GM19438 (cell line): ENCODE data around the gene RASSF10.
A peak's percentile ranks its signal among the peaks of the same experiment; 100 is the strongest.

ENCODE experiments used
- ATAC-seq: cut with Tn5 transposase; IDR thresholded peaks from one replicate; pipeline ENCODE4 v1.9.1; 2021; ENCODE audit warnings: low read depth; ENCODE audit not compliant: unreplicated experiment

The RASSF10 gene

GRCh38 chr11:13008625-13009475, at the start of gene RASSF10:
TSS of gene RASSF10 (plus strand) at chr11:13009316. CDS start at chr11:13009577, 261 bp downstream.
- peak; percentile 74 for ATAC-seq

- ATAC-seq, result no peak
Observed at GRCh38 chr11:12961615-12962014, 47.5 kb upstream of the RASSF10 start.

GRCh38 chr11:12962306-12962705, 46.8 kb upstream of the RASSF10 start:
- ATAC-seq, result no peak

- no peak for ATAC-seq
Observed at GRCh38 chr11:12963051-12963450, 46.1 kb upstream of the RASSF10 start.

GRCh38 chr11:12963792-12964536, 45.2 kb upstream of the RASSF10 start:
- peak; percentile 78 for ATAC-seq

- ATAC-seq, result no peak
Observed at GRCh38 chr11:12964650-12965049, 44.5 kb upstream of the RASSF10 start.

GRCh38 chr11:12966002-12966401, 43.1 kb upstream of the RASSF10 start:
- ATAC-seq, result no peak

GRCh38 chr11:12968101-12968500, 41.0 kb upstream of the RASSF10 start:
- ATAC-seq, result no peak

- no peak for ATAC-seq
Observed at GRCh38 chr11:12968826-12969225, 40.3 kb upstream of the RASSF10 start.

- no peak for ATAC-seq
Observed at GRCh38 chr11:12971955-12972354, 37.2 kb upstream of the RASSF10 start.

- ATAC-seq, result no peak
Observed at GRCh38 chr11:12973528-12974181, 35.5 kb upstream of the RASSF10 start.

- no peak for ATAC-seq
Observed at GRCh38 chr11:12975195-12975594, 33.9 kb upstream of the RASSF10 start.

GRCh38 chr11:12979928-12980689, 29.0 kb upstream of the RASSF10 start:
- no peak for ATAC-seq

GRCh38 chr11:12981676-12982522, 27.2 kb upstream of the RASSF10 start:
- ATAC-seq, result no peak

- no peak for ATAC-seq
Observed at GRCh38 chr11:12983336-12983735, 25.8 kb upstream of the RASSF10 start.

GRCh38 chr11:12986194-12986898, 22.8 kb upstream of the RASSF10 start:
- ATAC-seq, result no peak

- ATAC-seq, result no peak
Observed at GRCh38 chr11:12989428-12990161, 19.5 kb upstream of the RASSF10 start.

GRCh38 chr11:12990162-12990480, 19.0 kb upstream of the RASSF10 start:
- ATAC-seq, result no peak
